ENCODE results near the gene RABL3.

RABL3 gene

DNA sequence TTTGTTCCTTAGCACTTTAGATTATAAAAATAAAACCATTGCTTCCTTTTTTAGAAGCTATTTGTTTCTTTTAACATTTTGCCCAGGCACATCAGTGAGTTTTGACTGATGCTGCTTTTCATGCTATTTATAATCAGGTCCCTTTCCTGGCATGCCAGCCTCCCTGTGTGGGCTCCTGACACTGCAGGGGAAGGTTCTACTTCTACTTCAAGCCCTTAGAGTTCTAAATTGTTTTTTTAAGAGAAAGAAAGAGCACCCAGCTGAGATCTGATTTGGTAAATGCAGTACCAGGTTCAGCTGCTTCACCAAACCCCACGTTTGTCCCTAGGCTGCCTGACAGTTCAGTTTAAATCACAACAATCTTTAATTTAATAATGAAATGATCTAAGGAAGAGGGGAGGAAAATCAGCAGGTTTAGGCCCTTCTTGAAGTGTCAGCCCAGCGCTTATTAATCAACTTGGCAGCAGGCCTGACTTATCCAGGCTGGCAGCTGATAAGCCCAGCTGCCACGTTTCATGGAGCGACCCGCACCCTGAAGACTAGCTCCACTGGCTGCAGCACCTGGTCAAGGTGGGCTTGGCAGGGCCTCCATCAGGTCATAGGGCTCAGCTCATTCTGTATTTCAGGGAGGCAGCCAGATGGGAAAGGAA is 89.3 kb downstream of the RABL3 start:
- DNase-seq (ENCODE audit: low read depth): no peak
- no peak overlapping the region for H3K4me3 ChIP-seq (ENCODE audit: control insufficient read depth, low read depth, low read length)
- TF ChIP-seq, protein P1, sequence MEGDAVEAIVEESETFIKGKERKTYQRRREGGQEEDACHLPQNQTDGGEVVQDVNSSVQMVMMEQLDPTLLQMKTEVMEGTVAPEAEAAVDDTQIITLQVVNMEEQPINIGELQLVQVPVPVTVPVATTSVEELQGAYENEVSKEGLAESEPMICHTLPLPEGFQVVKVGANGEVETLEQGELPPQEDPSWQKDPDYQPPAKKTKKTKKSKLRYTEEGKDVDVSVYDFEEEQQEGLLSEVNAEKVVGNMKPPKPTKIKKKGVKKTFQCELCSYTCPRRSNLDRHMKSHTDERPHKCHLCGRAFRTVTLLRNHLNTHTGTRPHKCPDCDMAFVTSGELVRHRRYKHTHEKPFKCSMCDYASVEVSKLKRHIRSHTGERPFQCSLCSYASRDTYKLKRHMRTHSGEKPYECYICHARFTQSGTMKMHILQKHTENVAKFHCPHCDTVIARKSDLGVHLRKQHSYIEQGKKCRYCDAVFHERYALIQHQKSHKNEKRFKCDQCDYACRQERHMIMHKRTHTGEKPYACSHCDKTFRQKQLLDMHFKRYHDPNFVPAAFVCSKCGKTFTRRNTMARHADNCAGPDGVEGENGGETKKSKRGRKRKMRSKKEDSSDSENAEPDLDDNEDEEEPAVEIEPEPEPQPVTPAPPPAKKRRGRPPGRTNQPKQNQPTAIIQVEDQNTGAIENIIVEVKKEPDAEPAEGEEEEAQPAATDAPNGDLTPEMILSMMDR (conservative IDR thresholded peaks at IDR 0.05; ENCODE audit: control insufficient read depth, insufficient read depth, low read depth, low read length): no peak

DNA sequence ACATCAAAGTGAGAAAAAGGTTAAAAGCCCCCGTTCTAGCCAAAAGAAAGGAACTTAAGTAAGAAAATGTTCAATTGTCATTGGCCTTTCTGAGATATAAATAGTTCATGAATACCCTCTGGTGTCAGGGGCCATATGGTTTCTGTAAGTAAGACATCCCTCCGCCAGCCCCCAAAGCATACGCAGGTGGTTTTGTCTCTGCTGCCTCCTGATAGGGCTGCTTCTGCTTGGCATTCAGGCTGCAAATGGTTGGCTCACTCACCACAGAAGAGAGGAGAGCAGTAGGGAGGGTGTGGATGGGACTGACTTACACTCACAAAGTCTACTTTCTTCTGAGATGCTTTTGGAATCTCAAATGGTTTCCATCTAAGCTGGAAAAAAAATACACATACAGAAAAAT is 90.0 kb downstream of the RABL3 start:
- no peak overlapping the region for H3K4me3 ChIP-seq (ENCODE audit: control insufficient read depth, low read depth, low read length)
- TF ChIP-seq, protein P1 (conservative IDR thresholded peaks at IDR 0.05; ENCODE audit: control insufficient read depth, insufficient read depth, low read depth, low read length): no peak
- DNase-seq (ENCODE audit: low read depth): no peak

DNA sequence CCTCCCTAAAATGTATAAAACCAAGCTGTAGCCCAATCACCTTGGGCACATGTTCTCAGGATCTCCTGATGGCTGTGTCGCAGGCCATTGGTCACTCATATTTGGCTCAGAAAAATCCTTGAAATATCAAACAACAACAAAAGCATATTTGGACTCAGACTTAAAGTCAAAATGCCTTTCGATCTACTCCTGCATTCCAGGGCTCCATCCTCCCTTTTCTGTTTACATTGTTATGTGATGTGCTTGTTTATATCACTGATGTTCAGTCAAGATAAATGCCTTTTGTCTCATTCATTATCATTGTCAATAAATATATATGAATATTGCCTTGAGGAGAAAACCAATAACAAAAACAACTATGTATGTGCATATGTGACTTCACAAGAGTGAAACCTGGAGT is 92.0 kb downstream of the RABL3 start:
- no peak for DNase-seq (ENCODE audit: low read depth)
- TF ChIP-seq, protein P1 (conservative IDR thresholded peaks at IDR 0.05; ENCODE audit: control insufficient read depth, insufficient read depth, low read depth, low read length): no peak
- no peak overlapping the region for H3K4me3 ChIP-seq (ENCODE audit: control insufficient read depth, low read depth, low read length)

DNA sequence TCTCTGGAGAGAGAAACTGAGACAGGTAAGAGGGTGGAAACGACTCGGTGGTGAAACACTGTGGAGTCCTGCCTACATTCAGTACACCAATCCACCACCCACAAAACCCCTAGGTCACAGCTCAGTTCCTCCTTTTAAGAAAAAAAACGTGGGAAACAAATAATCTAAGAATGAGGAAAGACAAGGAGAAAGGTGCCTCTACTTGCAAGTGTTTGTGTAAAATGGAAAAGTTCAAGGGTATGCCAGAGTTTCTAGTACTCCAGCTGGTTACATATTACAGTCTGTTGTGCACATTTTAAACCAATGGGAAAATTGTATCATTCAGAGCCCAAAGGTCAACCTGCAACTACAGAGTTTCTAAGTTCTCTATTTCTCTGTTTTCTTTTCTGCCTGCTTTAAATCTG is 92.5 kb downstream of the RABL3 start:
- TF ChIP-seq, protein P1 (conservative IDR thresholded peaks at IDR 0.05; ENCODE audit: control insufficient read depth, insufficient read depth, low read depth, low read length): no peak
- no peak for DNase-seq (ENCODE audit: low read depth)

DNA sequence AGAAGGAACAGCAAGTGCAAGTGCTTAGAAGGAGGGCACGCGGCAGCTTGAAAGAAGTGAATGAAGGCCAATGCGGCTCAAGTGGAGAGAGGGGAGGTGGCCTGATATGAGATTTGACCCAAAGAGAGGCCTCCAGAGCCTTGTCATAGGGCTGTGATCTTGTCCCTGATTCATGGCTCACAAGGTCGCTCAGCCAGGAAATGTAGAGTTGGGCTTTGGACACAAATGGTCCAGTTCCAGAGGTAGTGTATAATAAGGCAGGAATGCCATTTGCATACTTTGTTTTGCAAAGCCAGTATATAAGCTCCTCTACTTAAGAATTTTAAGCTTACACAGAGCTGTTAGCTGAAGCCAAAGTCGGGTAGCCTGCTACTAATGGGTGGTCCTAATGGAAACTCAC is 94.0 kb downstream of the RABL3 start:
- TF ChIP-seq, protein P1 (conservative IDR thresholded peaks at IDR 0.05; ENCODE audit: control insufficient read depth, insufficient read depth, low read depth, low read length): no peak
- H3K4me3 ChIP-seq (ENCODE audit: control insufficient read depth, low read depth, low read length): no peak overlapping the region
- DNase-seq (ENCODE audit: low read depth): no peak

More for the DNA sequence above, 92.5 kb downstream of the RABL3 start:
- no peak overlapping the region for H3K4me3 ChIP-seq (ENCODE audit: control insufficient read depth, low read depth, low read length)

DNA sequence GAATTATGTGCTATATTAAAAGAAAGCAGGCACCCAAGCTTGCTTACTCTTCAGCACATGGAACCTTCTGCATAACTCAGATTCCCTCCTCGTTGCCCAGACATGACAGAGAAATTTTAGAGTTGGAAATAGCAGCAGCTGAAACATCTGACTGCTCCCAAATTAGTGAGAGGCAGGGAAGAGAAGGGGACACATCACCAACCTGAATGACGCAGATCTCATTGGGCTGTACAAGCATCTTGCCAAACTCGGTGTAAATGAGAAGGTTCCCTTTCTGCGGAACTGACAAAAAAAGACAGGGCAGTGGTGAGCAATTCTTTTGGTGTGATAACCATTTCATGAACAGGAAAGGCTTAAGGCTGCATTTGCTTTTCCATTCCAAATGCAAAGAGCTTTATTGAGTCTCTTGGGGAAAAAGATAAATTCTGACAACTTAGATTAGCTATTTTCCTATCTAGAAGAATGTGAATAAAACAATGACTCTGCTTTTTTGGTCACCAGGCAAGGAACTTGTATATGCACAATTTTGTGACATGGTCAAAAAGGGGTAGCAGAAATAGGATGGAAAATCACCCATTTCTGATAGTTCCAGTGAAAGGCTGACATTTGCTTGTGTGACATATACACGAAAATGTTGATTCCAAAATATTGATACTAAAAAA is 95.4 kb downstream of the RABL3 start:
- H3K4me3 ChIP-seq (ENCODE audit: control insufficient read depth, low read depth, low read length): no peak overlapping the region
- no peak for DNase-seq (ENCODE audit: low read depth)
- TF ChIP-seq, protein P1 (conservative IDR thresholded peaks at IDR 0.05; ENCODE audit: control insufficient read depth, insufficient read depth, low read depth, low read length): no peak

All from fibroblast of mammary gland (primary cell).